GM18526 (cell line): Measurements from ENCODE around the gene EXT2.

Experiments
- POLR2A ChIP-seq: IDR thresholded peaks from 3 replicates; pipeline ENCODE4 v1.6.1; 2011; ENCODE audit not compliant: insufficient read length; ENCODE audit errors: extremely low read depth

Gene EXT2

GRCh38 chr11:44213148-44213547, 117.7 kb downstream of the EXT2 start:
- TF ChIP-seq POLR2A: no peak

- no peak for TF ChIP-seq POLR2A
Observed at GRCh38 chr11:44217432-44217831, 122.0 kb downstream of the EXT2 start.

DNA sequence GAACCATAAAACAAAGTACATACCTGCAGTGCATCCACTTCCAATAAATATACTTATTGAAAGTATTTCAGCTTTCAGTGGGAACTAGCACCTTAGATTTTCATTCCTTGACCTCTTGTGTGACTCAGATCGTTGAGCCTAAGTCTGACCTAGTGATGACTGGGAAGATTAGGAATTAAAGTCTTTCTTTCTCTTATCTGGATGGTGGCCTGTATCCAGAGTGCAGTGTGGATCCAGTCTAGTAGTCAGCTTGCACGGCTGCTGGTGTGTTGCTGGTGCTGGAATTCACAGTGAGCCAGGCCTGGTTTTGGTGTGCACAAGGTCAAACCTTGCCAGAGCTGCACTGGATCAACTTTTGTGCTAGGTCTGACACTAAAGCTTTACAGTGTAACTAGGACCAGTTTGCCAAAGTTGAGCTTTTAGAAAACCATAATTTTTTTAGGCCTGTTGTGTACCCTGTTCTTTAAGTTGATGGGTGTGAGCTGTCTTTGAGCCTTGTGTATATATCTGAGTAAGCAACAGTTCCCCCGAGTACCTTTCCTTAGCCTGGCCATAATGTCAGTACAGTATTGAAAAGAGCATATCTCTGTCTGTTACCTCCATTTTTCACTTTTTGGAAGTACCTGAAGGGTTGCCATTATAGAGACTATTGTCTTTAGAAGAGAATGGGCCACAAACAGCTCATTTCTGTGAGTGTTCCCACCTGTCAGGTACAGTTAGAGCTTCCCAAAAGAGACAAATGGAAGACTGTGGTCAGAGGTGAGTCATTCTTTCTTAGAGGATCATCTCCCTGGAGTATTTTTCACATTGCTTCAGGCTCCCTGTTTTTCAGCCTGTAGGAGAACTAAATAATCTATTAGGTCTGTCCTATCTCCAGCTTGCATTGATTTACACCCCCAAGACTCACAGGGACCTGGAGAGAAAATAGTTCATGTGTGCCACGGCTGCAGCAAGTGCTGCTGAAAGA, 124.6 kb downstream of the EXT2 start:
- TF ChIP-seq POLR2A: no peak

- no peak for TF ChIP-seq POLR2A
Observed at GRCh38 chr11:44221456-44221855, 126.0 kb downstream of the EXT2 start.

- TF ChIP-seq POLR2A: no peak
Observed at GRCh38 chr11:44221992-44222391, 126.5 kb downstream of the EXT2 start.

DNA sequence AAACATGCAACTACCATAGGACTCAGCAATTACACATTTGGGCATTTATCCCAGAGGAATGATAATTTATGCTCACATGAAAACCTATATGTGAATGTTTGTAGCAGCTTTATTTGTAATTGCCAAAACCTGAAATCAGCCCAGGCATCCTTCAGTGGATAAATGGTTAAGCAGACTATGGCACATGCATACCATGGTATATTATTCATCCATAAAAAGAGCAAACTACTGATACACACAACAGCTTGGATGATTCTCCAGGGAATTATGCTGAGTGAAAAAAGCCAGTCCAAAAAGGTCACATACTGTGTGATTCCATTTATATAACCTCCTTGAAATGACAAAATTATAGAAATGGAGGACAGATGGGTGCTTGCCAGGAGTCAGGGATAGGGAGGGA, 127.8 kb downstream of the EXT2 start:
- no peak for TF ChIP-seq POLR2A

DNA sequence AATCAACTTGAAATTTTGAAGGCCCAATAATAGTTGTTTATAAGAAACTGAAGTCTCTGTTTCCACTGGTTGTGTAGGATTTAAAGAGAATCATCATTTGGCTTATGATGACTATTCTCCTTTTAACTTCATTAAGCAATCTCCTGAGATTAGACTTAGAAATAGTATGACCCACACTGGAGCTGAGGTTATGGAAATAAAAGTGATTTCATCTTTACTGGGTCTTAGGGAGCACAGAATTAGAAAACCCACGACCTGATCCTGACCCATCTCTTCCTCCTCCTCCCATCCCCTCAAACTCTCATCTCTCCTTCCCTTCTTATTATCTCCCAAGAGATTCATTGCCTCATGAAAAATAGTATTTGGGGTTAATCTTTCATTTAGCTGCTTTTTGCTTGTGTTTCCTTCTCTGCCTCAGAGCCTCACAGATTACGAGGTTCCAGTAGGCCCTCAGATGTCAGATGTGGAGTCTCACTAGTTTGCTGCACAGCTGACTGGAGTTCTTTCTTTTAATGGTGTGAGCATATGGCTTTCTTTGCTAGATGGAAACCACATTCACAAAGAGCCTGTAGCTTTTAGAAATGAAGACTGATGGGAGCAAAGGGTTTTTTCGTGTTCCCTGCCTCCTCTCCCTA, 129.5 kb downstream of the EXT2 start:
- TF ChIP-seq POLR2A: no peak

GRCh38 chr11:44226490-44226889, 131.0 kb downstream of the EXT2 start:
- TF ChIP-seq POLR2A: no peak

DNA sequence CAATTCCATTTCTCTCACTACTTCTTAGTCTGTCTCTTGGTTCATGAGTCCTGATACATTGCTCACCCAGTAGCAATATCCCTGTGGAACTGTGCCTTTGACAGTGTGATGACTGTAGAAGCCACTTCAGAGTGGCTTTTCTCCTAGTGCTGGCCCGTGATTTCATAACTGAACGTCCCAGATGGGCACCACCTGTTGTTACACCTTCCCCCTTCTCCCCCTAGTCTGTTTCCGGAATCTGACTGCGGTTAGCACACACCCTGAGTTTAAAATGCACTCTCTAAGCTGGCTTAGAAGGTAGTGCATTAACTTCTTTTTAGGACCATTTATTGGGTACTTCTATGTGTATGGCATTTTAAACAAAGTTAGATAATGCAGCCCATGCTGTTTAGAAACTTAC, 131.5 kb downstream of the EXT2 start:
- TF ChIP-seq POLR2A: no peak

GRCh38 chr11:44228379-44228778, 132.9 kb downstream of the EXT2 start:
- no peak for TF ChIP-seq POLR2A

DNA sequence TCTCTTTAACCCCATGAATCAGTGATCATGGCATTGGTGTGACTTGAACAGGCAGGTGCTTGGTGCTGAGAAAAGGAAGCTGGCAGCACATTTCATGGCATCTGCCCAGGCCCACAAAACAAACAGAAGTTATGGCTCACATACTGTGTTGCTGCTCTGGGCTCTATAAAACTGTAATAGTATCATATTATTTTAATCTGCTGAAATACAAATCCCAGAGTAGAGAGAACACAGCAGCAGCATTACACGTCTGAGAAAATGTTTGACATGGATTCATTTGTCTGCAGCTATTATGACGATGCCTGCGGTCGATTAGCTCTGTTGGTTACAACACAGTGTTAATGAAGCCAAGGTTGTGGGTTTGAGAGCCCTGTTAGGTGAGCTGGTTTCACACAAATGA, 133.6 kb downstream of the EXT2 start:
- no peak for TF ChIP-seq POLR2A

DNA sequence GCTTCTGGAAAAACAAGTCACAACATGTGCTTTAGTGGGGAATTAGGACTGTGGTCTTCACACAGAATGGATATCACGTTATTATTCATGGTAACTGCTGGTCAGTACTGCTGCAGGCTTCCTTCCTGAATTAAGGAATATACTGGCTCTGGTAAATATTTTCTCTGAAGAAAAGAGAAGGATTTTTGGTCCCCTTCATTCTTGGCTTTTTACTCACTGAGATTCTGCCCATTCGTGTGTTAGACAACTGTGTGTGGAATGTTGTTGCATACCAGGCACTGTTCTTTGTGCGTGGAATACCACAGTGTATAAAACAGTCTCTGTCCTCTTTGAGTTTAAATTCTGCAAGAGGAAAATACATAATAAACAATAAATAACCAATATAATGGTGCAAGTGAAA, 134.1 kb downstream of the EXT2 start:
- no peak for TF ChIP-seq POLR2A

- no peak for TF ChIP-seq POLR2A
Observed at GRCh38 chr11:44235765-44236201, 140.3 kb downstream of the EXT2 start.

- no peak for TF ChIP-seq POLR2A
Observed at GRCh38 chr11:44236296-44236695, 140.8 kb downstream of the EXT2 start.

DNA sequence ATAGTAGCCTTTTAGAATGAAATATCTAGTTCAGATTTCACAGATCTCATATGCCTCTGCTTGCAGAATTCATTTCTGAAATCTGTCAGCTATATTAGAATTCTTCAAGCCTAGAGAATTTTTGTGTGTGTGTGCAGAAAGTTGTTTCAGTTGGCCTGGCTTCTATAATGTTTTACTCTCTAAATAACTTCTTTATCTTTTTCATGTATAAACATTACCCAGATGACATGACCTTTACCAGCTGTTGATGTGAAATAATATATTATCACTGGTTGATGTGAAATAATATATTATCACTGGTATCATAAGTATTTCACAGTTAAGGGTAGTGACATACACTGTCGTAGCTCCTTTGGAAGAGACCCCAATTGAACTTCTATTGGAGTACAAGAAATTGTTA, 141.7 kb downstream of the EXT2 start:
- TF ChIP-seq POLR2A: no peak

GRCh38 chr11:44241851-44242250, 146.4 kb downstream of the EXT2 start:
- no peak for TF ChIP-seq POLR2A

- no peak for TF ChIP-seq POLR2A
Observed at GRCh38 chr11:44243086-44243485, 147.6 kb downstream of the EXT2 start.
